ENCODE data around the gene TSPEAR. TPM values are rescaled to one million over a fixed set of nuclear protein-coding genes. Genes with fewer than 3 reads are reported as not detected.
"Not testable (repeated sequence)": the region's sequence is repeated elsewhere in the genome, so short reads cannot be mapped to it uniquely, and the experiment has no call there.

TSPEAR gene
- total and polyA plus RNA-seq, 2 of the 13 experiments (the other 11 are each of a cell fraction or from before 2014, with no cell fraction given): 0.07 to 0.32 TPM

DNA sequence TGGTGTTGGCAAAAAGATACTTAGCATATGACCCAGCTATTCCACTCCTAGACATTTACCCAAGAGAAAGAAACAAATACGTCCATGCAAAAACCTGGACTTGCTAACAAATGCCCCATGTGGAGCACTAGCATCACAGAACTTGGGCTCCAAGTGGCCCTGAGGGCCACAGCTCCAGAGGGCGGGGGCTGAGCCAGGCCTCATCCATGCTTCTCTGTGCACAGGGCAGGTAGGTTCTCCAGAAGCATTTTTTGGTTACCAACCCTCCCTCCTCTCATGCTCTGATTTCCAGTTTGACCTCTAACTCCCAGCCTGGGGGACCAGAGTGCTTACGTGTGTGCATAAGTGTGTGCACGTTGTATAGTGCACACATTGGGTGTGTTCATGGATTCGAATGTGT is 46.7 kb downstream of the TSPEAR start (continued):
- TF ChIP-seq NCOA2 (CRISPR knock-in tag; IDR thresholded peaks at IDR 0.05) (no peak), MTA3 (CRISPR knock-in tag; IDR thresholded peaks at IDR 0.05) (no peak)
- TF ChIP-seq, protein P1, sequence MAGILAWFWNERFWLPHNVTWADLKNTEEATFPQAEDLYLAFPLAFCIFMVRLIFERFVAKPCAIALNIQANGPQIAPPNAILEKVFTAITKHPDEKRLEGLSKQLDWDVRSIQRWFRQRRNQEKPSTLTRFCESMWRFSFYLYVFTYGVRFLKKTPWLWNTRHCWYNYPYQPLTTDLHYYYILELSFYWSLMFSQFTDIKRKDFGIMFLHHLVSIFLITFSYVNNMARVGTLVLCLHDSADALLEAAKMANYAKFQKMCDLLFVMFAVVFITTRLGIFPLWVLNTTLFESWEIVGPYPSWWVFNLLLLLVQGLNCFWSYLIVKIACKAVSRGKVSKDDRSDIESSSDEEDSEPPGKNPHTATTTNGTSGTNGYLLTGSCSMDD (CRISPR knock-in tag; IDR thresholded peaks at IDR 0.05): no peak
- TF ChIP-seq, protein P2, sequence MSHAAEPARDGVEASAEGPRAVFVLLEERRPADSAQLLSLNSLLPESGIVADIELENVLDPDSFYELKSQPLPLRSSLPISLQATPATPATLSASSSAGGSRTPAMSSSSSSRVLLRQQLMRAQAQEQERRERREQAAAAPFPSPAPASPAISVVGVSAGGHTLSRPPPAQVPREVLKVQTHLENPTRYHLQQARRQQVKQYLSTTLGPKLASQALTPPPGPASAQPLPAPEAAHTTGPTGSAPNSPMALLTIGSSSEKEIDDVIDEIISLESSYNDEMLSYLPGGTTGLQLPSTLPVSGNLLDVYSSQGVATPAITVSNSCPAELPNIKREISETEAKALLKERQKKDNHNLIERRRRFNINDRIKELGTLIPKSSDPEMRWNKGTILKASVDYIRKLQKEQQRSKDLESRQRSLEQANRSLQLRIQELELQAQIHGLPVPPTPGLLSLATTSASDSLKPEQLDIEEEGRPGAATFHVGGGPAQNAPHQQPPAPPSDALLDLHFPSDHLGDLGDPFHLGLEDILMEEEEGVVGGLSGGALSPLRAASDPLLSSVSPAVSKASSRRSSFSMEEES (CRISPR knock-in tag; IDR thresholded peaks at IDR 0.05): no peak
- TF ChIP-seq, protein P3, sequence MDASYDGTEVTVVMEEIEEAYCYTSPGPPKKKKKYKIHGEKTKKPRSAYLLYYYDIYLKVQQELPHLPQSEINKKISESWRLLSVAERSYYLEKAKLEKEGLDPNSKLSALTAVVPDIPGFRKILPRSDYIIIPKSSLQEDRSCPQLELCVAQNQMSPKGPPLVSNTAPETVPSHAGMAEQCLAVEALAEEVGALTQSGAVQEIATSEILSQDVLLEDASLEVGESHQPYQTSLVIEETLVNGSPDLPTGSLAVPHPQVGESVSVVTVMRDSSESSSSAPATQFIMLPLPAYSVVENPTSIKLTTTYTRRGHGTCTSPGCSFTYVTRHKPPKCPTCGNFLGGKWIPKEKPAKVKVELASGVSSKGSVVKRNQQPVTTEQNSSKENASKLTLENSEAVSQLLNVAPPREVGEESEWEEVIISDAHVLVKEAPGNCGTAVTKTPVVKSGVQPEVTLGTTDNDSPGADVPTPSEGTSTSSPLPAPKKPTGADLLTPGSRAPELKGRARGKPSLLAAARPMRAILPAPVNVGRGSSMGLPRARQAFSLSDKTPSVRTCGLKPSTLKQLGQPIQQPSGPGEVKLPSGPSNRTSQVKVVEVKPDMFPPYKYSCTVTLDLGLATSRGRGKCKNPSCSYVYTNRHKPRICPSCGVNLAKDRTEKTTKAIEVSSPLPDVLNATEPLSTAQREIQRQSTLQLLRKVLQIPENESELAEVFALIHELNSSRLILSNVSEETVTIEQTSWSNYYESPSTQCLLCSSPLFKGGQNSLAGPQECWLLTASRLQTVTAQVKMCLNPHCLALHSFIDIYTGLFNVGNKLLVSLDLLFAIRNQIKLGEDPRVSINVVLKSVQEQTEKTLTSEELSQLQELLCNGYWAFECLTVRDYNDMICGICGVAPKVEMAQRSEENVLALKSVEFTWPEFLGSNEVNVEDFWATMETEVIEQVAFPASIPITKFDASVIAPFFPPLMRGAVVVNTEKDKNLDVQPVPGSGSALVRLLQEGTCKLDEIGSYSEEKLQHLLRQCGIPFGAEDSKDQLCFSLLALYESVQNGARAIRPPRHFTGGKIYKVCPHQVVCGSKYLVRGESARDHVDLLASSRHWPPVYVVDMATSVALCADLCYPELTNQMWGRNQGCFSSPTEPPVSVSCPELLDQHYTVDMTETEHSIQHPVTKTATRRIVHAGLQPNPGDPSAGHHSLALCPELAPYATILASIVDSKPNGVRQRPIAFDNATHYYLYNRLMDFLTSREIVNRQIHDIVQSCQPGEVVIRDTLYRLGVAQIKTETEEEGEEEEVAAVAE (CRISPR knock-in tag; IDR thresholded peaks at IDR 0.05; ENCODE audit: borderline replicate concordance): no peak
- TF ChIP-seq, protein P4, sequence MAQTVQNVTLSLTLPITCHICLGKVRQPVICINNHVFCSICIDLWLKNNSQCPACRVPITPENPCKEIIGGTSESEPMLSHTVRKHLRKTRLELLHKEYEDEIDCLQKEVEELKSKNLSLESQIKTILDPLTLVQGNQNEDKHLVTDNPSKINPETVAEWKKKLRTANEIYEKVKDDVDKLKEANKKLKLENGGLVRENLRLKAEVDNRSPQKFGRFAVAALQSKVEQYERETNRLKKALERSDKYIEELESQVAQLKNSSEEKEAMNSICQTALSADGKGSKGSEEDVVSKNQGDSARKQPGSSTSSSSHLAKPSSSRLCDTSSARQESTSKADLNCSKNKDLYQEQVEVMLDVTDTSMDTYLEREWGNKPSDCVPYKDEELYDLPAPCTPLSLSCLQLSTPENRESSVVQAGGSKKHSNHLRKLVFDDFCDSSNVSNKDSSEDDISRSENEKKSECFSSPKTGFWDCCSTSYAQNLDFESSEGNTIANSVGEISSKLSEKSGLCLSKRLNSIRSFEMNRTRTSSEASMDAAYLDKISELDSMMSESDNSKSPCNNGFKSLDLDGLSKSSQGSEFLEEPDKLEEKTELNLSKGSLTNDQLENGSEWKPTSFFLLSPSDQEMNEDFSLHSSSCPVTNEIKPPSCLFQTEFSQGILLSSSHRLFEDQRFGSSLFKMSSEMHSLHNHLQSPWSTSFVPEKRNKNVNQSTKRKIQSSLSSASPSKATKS (CRISPR knock-in tag; IDR thresholded peaks at IDR 0.05): no peak

DNA sequence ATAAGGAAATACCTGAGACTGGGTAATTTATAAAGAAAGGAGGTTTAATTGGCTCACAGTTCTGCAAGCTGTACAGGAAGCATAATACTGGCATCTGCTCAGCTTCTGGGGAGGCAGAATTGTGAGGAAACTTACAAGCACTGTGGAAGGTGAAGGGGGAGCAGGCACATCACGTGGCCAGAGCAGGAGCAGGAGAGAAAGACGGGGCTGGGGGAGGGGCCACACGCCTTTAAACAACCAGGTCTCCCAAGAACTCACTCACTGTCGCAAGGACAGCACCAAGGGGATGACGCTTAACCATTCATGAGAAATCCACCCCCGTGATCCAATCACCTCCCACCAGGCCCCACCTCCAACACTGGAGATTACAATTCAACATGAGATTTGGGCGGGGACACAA is 49.8 kb downstream of the TSPEAR start:
- H3K4me3 ChIP-seq (replicated peaks in 1 of 3; ENCODE audit: insufficient read depth in 1 of 3, low read depth in 2 of 3, low read length in 3 of 3); CTCF ChIA-PET (ENCODE audit: low intra/inter-chr PET ratio, low total read pairs); intact Hi-C loops (cut with micrococcal nuclease; ENCODE audit: unreplicated experiment); H3K36me3 ChIP-seq (replicated peaks in 1 of 2; ENCODE audit: control insufficient read depth in 1 of 2, insufficient read depth in 2 of 2, low read length in 2 of 2); H3K9ac ChIP-seq (ENCODE audit: insufficient read depth, low read depth, low read length); H3K27ac ChIP-seq (ENCODE audit: extremely low read length, insufficient read depth, low read length); H2AFZ ChIP-seq (ENCODE audit: low read length); BruUV-seq (replicated peaks); POLR2A ChIA-PET; ATAC-seq; H3K9me3 ChIP-seq (ENCODE audit: low read length); FAIRE-seq; H3K79me2 ChIP-seq (ENCODE audit: insufficient read depth, low read length); DNase-seq (ENCODE audit: low spot score); H3K27me3 ChIP-seq (ENCODE audit: control insufficient read depth in 1 of 2, insufficient read depth in 2 of 2, low read length in 2 of 2); in situ Hi-C loops (cut with HindIII; ENCODE audit: extremely low pct_ligation_motif_present, low pct_unique_long_range_greater_than_20kb); H3K4me2 ChIP-seq (ENCODE audit: low read depth, low read length); H3K4me1 ChIP-seq (ENCODE audit: insufficient read depth, low read length); H4K20me1 ChIP-seq (ENCODE audit: insufficient read depth, low read length): not testable (repeated sequence)
- WGBS (ENCODE audit: low lambda C conversion rate): 41% methylated on average over 7 of the region's 7 CpGs
